ENCODE results near the gene RAP2A.

Gene RAP2A

GRCh38 chr13:97498419-97498818 is 64.5 kb downstream of the RAP2A start:
- no peak for DNase-seq

DNA sequence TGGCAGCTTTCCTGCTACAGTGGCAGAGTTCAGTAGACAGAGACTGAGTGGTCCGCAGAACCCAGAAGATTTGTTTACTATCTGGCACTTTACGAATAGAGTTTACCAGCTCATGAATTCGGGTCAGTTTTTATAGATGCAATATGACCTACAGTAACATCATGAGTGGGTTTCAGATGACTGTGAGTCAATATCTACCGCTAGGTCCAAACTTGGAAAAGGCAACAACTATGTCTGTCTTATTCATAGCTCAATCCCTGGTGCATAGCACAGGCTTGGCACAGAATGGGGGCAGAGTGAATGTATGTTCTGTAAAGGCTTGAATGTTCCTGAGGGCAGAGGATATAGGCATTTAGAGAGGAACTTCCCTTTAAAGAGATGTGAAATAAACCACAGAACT is 65.2 kb downstream of the RAP2A start:
- DNase-seq = no peak

GRCh38 chr13:97502181-97502580 is 68.2 kb downstream of the RAP2A start:
- no peak for DNase-seq

DNA sequence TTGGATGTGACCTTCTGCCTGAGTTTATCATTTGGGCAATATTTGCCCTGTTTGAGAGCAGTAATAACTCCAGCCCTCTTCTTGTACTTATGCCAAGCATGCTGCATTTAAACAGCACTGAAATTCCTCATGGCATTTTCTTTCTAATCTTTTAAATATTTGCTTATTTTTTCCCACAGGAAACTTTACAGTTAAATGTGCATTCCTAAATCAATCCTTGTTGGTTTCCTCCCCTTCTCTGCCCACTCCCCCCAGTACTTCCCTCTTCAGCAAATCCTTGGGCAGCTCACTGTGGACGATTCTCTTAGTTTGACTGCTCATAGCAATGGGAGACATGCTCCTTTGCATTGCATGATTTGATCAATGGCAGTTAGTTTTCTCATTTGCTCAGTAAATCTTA is 68.7 kb downstream of the RAP2A start:
- no peak for DNase-seq

GRCh38 chr13:97505017-97505416 is 71.0 kb downstream of the RAP2A start:
- no peak for DNase-seq

GRCh38 chr13:97506511-97506910 is 72.5 kb downstream of the RAP2A start:
- DNase-seq = no peak

GRCh38 chr13:97512732-97513131 is 78.8 kb downstream of the RAP2A start:
- no peak for DNase-seq

- no peak for DNase-seq
Observed at GRCh38 chr13:97515643-97516042, 81.7 kb downstream of the RAP2A start.

- DNase-seq = no peak
Observed at GRCh38 chr13:97517967-97518366, 84.0 kb downstream of the RAP2A start.
